Neuronal stem cell (in vitro differentiated cells): ENCODE results near the gene PLEKHG3.

Experiments used
- DNase-seq: peaks from one replicate; pipeline ENCODE4 v3.0.0-alpha.2; 2013; ENCODE audit warnings: low spot score
- H2AFZ ChIP-seq: one replicate; pipeline ENCODE4 v1.6.1; 2013; ENCODE audit warnings: mild to moderate bottlenecking, low read length, inconsistent platforms
- H2AK5ac ChIP-seq: 2 replicates; pipeline ENCODE4 v1.6.1; 2013; ENCODE audit warnings: low read depth, mild to moderate bottlenecking, inconsistent platforms, low read length, moderate library complexity, mixed read lengths
- H2BK120ac ChIP-seq: 2 replicates; pipeline ENCODE4 v1.6.1; 2013; ENCODE audit warnings: low read depth, mild to moderate bottlenecking, inconsistent platforms, low read length, moderate library complexity, mixed read lengths
- H2BK12ac ChIP-seq: one replicate; pipeline ENCODE4 v1.6.1; 2013; ENCODE audit warnings: low read length, inconsistent platforms
- H2BK15ac ChIP-seq: 2 replicates; pipeline ENCODE4 v1.6.1; 2013; ENCODE audit warnings: mild to moderate bottlenecking, low read length, inconsistent platforms, mixed read lengths
- H2BK5ac ChIP-seq: one replicate; pipeline ENCODE4 v1.6.1; 2013; ENCODE audit warnings: inconsistent platforms, mild to moderate bottlenecking, low read length, moderate library complexity
- H3K14ac ChIP-seq: one replicate; pipeline ENCODE4 v1.6.1; 2013; ENCODE audit warnings: low read length, inconsistent platforms
- H3K18ac ChIP-seq: 2 replicates; pipeline ENCODE4 v1.6.1; 2013; ENCODE audit warnings: low read length, inconsistent platforms
- H3K23ac ChIP-seq: 2 replicates; pipeline ENCODE4 v1.6.1; 2013; ENCODE audit warnings: low read depth, mild to moderate bottlenecking, mixed read lengths, low read length, inconsistent platforms; ENCODE audit not compliant: poor library complexity
- H3K27ac ChIP-seq: replicated peaks from 3 replicates; pipeline ENCODE4 v1.5.1; 2013; ENCODE audit warnings: low read length, inconsistent platforms
- H3K27me3 ChIP-seq, 3 experiments: 2 replicates each; pipeline ENCODE4 v1.6.1; 2013; ENCODE audit warnings: low read length in 3 of 3, mild to moderate bottlenecking in 2 of 3, inconsistent platforms in 1 of 3, low read depth in 1 of 3, mixed read lengths in 1 of 3, moderate library complexity in 1 of 3; ENCODE audit not compliant: control insufficient read depth in 3 of 3, insufficient read depth in 3 of 3
- H3K36me3 ChIP-seq, 2 donors: replicated peaks in 1 of 2; 2 replicates each; pipeline ENCODE4 v1.6.1; 2013; ENCODE audit warnings: low read length in 2 of 2; ENCODE audit not compliant: control insufficient read depth in 2 of 2, insufficient read depth in 2 of 2
- H3K4ac ChIP-seq: 2 replicates; pipeline ENCODE4 v1.6.1; 2013; ENCODE audit warnings: inconsistent platforms, mild to moderate bottlenecking, low read length, moderate library complexity
- H3K4me1 ChIP-seq, 2 donors: 1 replicate in 1 of 2; 2 replicates in 1 of 2; pipeline ENCODE4 v1.6.1; 2013; ENCODE audit warnings: low read length in 2 of 2, low read depth in 1 of 2; ENCODE audit not compliant: control insufficient read depth in 2 of 2, insufficient read depth in 1 of 2
- H3K4me2 ChIP-seq: one replicate; pipeline ENCODE4 v1.6.1; 2013; ENCODE audit warnings: mild to moderate bottlenecking, low read length, inconsistent platforms; ENCODE audit not compliant: insufficient read depth, poor library complexity, severe bottlenecking
- H3K4me3 ChIP-seq, 2 donors: 2 replicates each; pipeline ENCODE4 v1.5.1; 2013; ENCODE audit warnings: low read length in 2 of 2, mild to moderate bottlenecking in 2 of 2, inconsistent platforms in 1 of 2, moderate library complexity in 1 of 2
- H3K79me1 ChIP-seq: one replicate; pipeline ENCODE4 v1.6.1; 2013; ENCODE audit warnings: low read depth, mild to moderate bottlenecking, inconsistent platforms, low read length, moderate library complexity
- H3K9ac ChIP-seq: one replicate; pipeline ENCODE4 v1.6.1; 2013; ENCODE audit warnings: mild to moderate bottlenecking, low read depth, low read length, inconsistent platforms; ENCODE audit not compliant: poor library complexity
- H3K9me3 ChIP-seq, 2 donors: replicated peaks in 1 of 2; 2 replicates each; pipeline versions ENCODE3 to v1.6.1; 2013; ENCODE audit warnings: low read length in 2 of 2, mild to moderate bottlenecking in 2 of 2, inconsistent platforms in 1 of 2, low read depth in 1 of 2, mixed read lengths in 1 of 2, moderate library complexity in 1 of 2; ENCODE audit not compliant: control insufficient read depth in 2 of 2, insufficient read depth in 1 of 2
- H4K8ac ChIP-seq: one replicate; pipeline ENCODE4 v1.6.1; 2013; ENCODE audit warnings: low read depth, mild to moderate bottlenecking, inconsistent platforms, low read length, moderate library complexity
- H4K91ac ChIP-seq: one replicate; pipeline ENCODE4 v1.6.1; 2013; ENCODE audit warnings: low read length, low read depth, mild to moderate bottlenecking, inconsistent platforms; ENCODE audit not compliant: poor library complexity
- WGBS, 2 donors: extraction: QIAGEN DNeasy Blood & Tissue Kit; methylation state at CpG; one replicate each; pipeline ENCODE4 v1.1.7; 2013; ENCODE audit warnings: missing lambda C conversion rate in 2 of 2, mixed read lengths in 1 of 2; ENCODE audit not compliant: insufficient read length in 2 of 2, insufficient replicate concordance in 1 of 2; ENCODE audit errors: extremely low coverage in 2 of 2; 5-methylcytosine and 5-hydroxymethylcytosine counted together

The PLEKHG3 gene

GRCh38 chr14:64714432-64715025 is 10.3 kb downstream of the PLEKHG3 start:
- Histone ChIP-seq H4K8ac (no peak overlapping the region), H3K4me3 (no peak overlapping the region), H2AK5ac (no peak overlapping the region), H2BK12ac (no peak overlapping the region), H2AFZ (no peak overlapping the region), H2BK120ac (no peak overlapping the region), H3K4me2 (no peak overlapping the region), H2BK15ac (no peak overlapping the region), H3K14ac (no peak overlapping the region), H3K4ac (no peak overlapping the region), H3K9ac (no peak overlapping the region), H3K18ac (no peak overlapping the region), H3K27me3 (no peaks in the 10 kb centered on the region), H3K23ac (no peak overlapping the region), H3K27ac (peak overlapping the region; percentile 21), H3K79me1 (peaks cover 12% of the 10 kb centered on the region), H4K91ac (no peak overlapping the region), H3K9me3 (peaks cover 2 to 32% of the 10 kb centered on the region in 2 donors), H3K36me3 (peaks cover 0 to 9% of the 10 kb centered on the region in 2 donors), H3K4me1 (peaks cover 10 to 30% of the 10 kb centered on the region in 2 donors), H2BK5ac (no peak overlapping the region)
- no CpG with 5 or more reads among the region's 5 CpGs for WGBS, 2 donors
- DNase-seq, result no peak

GRCh38 chr14:64715146-64715627 is 11.0 kb downstream of the PLEKHG3 start:
- Histone ChIP-seq H3K4me2 (peak overlapping the region; percentile 48), H3K9me3 (peaks cover 2 to 34% of the 10 kb centered on the region in 2 donors), H3K18ac (no peak overlapping the region), H3K4ac (no peak overlapping the region), H3K4me1 (peaks cover 10 to 30% of the 10 kb centered on the region in 2 donors), H3K36me3 (peaks cover 0 to 5% of the 10 kb centered on the region in 2 donors), H4K8ac (no peak overlapping the region), H4K91ac (no peak overlapping the region), H3K79me1 (peaks cover 10% of the 10 kb centered on the region), H2BK120ac (no peak overlapping the region), H3K23ac (no peak overlapping the region), H3K4me3 (no peak overlapping the region), H3K27ac (peak overlapping the region; percentile 63), H2AK5ac (no peak overlapping the region), H2BK12ac (no peak overlapping the region), H3K27me3 (no peaks in the 10 kb centered on the region), H2BK15ac (no peak overlapping the region), H2AFZ (no peak overlapping the region), H3K9ac (no peak overlapping the region), H2BK5ac (no peak overlapping the region), H3K14ac (no peak overlapping the region)
- no peak for DNase-seq
- WGBS, 2 donors, result no CpG with 5 or more reads among the region's 4 CpGs

- Histone ChIP-seq H2BK120ac (no peak overlapping the region), H3K79me1 (peaks cover 10% of the 10 kb centered on the region), H3K4ac (no peak overlapping the region), H2AFZ (no peak overlapping the region), H3K9ac (no peak overlapping the region), H4K8ac (no peak overlapping the region), H3K14ac (no peak overlapping the region), H3K18ac (peak overlapping the region; percentile 79), H3K4me2 (peak overlapping the region; percentile 48), H3K9me3 (peaks cover 2 to 34% of the 10 kb centered on the region in 2 donors), H3K36me3 (peaks cover 0 to 5% of the 10 kb centered on the region in 2 donors), H2AK5ac (peak overlapping the region; percentile 3), H3K27ac (peak overlapping the region; percentile 63), H3K23ac (no peak overlapping the region), H2BK5ac (no peak overlapping the region), H4K91ac (no peak overlapping the region), H3K27me3 (no peaks in the 10 kb centered on the region), H2BK12ac (no peak overlapping the region), H3K4me1 (peaks cover 10 to 33% of the 10 kb centered on the region in 2 donors), H2BK15ac (no peak overlapping the region), H3K4me3 (peak overlapping the region in 1 of 2 donors; percentile 33)
- no peak for DNase-seq
- no CpG with 5 or more reads among the region's 22 CpGs for WGBS, 2 donors
Observed at GRCh38 chr14:64715628-64716412, 11.6 kb downstream of the PLEKHG3 start.

- Histone ChIP-seq H3K23ac (no peak overlapping the region), H2BK5ac (no peak overlapping the region), H3K27ac (no peak overlapping the region), H2BK15ac (no peak overlapping the region), H2AFZ (no peak overlapping the region), H3K79me1 (peaks cover 13% of the 10 kb centered on the region), H3K36me3 (peaks cover 0 to 5% of the 10 kb centered on the region in 2 donors), H3K4me3 (no peak overlapping the region), H3K18ac (no peak overlapping the region), H3K9ac (no peak overlapping the region), H3K4me2 (no peak overlapping the region), H2BK12ac (no peak overlapping the region), H4K91ac (no peak overlapping the region), H3K14ac (no peak overlapping the region), H3K4me1 (peaks cover 10 to 52% of the 10 kb centered on the region in 2 donors), H3K4ac (no peak overlapping the region), H4K8ac (no peak overlapping the region), H2AK5ac (no peak overlapping the region), H2BK120ac (no peak overlapping the region), H3K27me3 (no peaks in the 10 kb centered on the region), H3K9me3 (peaks cover 2 to 27% of the 10 kb centered on the region in 2 donors)
- no peak for DNase-seq
- WGBS, 2 donors, result no CpG with 5 or more reads among the region's 6 CpGs
Observed at GRCh38 chr14:64717870-64718269, 13.6 kb downstream of the PLEKHG3 start.
